A549 (cell line): ENCODE measurements around the gene ABCB11.

Experiments
- CHD4 ChIP-seq: fragments of 200-600 bp; sonication (generic); IDR thresholded peaks from 2 replicates; pipeline ENCODE4 v1.6.1; 2016; ENCODE audit warnings: antibody characterized with exemption, mild to moderate bottlenecking, borderline replicate concordance
- EP300 ChIP-seq, 2 experiments: fragments of >200 bp; sonication (Bioruptor Twin); formaldehyde crosslinking; IDR thresholded peaks; 2 replicates in 1 of 2; 3 replicates in 1 of 2; pipeline ENCODE4 v1.6.1; 2016 to 2017
- JUNB ChIP-seq: fragments of >200 bp; sonication (Bioruptor Twin); formaldehyde crosslinking; IDR thresholded peaks from 2 replicates; pipeline ENCODE4 v1.6.1; 2016
- POLR2A ChIP-seq: IDR thresholded peaks from 2 replicates; pipeline ENCODE4 v1.6.1; 2012; ENCODE audit warnings: mild to moderate bottlenecking, low read length
- RAD21 ChIP-seq, 2 experiments: fragments of >200 bp in 1 of 2; sonication (Bioruptor Twin) in 1 of 2; formaldehyde crosslinking in 1 of 2; IDR thresholded peaks in 1 of 2; conservative IDR thresholded peaks in 1 of 2; 2 replicates in 1 of 2; 3 replicates in 1 of 2; pipeline ENCODE4 v1.6.1; 2012 to 2018; ENCODE audit warnings: inconsistent platforms in 1 of 2
- TF ChIP-seq, protein P1 (sequence below): fragments of >200 bp; sonication (Bioruptor Twin); formaldehyde crosslinking; IDR thresholded peaks from 3 replicates; pipeline ENCODE4 v1.5.1; 2016

DNA sequence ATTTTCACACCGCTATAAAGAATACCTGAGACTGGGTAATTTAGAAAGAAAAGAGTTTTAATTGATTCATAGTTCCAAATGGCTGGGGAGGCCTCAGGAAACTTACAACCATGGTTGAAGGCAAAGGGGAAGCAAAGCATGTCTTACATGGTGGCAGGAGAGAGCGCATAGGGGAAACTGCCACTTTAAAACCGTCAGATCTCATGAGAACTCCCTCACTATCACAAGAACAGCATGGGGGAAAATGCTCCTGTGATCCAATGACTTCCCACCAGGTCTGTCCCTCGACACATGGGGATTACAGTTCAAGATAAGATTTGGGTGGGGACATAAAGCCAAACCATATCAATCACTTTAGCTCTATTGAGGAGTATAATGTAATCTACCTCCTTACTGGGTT is 53.5 kb downstream of the ABCB11 start:
- TF ChIP-seq, protein P1, sequence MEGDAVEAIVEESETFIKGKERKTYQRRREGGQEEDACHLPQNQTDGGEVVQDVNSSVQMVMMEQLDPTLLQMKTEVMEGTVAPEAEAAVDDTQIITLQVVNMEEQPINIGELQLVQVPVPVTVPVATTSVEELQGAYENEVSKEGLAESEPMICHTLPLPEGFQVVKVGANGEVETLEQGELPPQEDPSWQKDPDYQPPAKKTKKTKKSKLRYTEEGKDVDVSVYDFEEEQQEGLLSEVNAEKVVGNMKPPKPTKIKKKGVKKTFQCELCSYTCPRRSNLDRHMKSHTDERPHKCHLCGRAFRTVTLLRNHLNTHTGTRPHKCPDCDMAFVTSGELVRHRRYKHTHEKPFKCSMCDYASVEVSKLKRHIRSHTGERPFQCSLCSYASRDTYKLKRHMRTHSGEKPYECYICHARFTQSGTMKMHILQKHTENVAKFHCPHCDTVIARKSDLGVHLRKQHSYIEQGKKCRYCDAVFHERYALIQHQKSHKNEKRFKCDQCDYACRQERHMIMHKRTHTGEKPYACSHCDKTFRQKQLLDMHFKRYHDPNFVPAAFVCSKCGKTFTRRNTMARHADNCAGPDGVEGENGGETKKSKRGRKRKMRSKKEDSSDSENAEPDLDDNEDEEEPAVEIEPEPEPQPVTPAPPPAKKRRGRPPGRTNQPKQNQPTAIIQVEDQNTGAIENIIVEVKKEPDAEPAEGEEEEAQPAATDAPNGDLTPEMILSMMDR = no peak
- no peak for TF ChIP-seq EP300 (IDR thresholded peaks at IDR 0.05)
- no peak for TF ChIP-seq RAD21 (conservative IDR thresholded peaks at IDR 0.05 in 1 of 2, IDR thresholded peaks at IDR 0.05 in 1 of 2)
- TF ChIP-seq POLR2A = no peak
- TF ChIP-seq CHD4 = no peak
- TF ChIP-seq JUNB = no peak
